MM.1S (cell line): Measurements from ENCODE around the gene CCDC81.

Experiments
- CTCF ChIP-seq: fragments of 300-600 bp; sonication (generic); IDR thresholded peaks from 2 replicates; pipeline ENCODE4 v1.5.1; 2016; ENCODE audit warnings: antibody characterized with exemption, low read length, mixed read lengths
- EZH2 ChIP-seq: fragments of 300-600 bp; sonication (generic); optimal IDR thresholded peaks from 2 replicates; pipeline ENCODE3; 2017; ENCODE audit warnings: low read depth, mild to moderate bottlenecking, antibody characterized with exemption, low read length, mixed read lengths
- EZH2phosphoT487 ChIP-seq: fragments of 300-600 bp; sonication (generic); IDR thresholded peaks from 2 replicates; pipeline ENCODE4 v1.6.1; 2018; ENCODE audit warnings: antibody characterized with exemption, low read length

- TF ChIP-seq CTCF: no peak
- no peak for TF ChIP-seq EZH2
- no peak for TF ChIP-seq EZH2phosphoT487
These were observed 11.6 kb downstream of the CCDC81 start for GRCh38 chr11:86386283-86386682.
